Lower leg skin (tissue), 4 donors: Measurements from ENCODE around the gene ASB13. TPM values are rescaled to one million over a fixed set of nuclear protein-coding genes. Genes with fewer than 3 reads are reported as not detected.
"Not testable (repeated sequence)": the region's sequence is repeated elsewhere in the genome, so short reads cannot be mapped to it uniquely, and the experiment has no call there.

Experiments
- DNase-seq, 2 donors: peaks; one replicate each; pipeline ENCODE4 v3.0.0-alpha.2; 2019; ENCODE audit warnings: low spot score in 2 of 2
- H3K4me3 ChIP-seq: fragments of 200-600 bp; sonication (generic); 2 replicates; pipeline ENCODE4 v1.5.1; 2017; ENCODE audit warnings: mild to moderate bottlenecking, low read depth; ENCODE audit not compliant: poor library complexity, severe bottlenecking
- CTCF ChIP-seq, 3 donors: fragments of 450-650 bp; IDR thresholded peaks; one replicate each; pipeline ENCODE4 v1.5.1; 2016; ENCODE audit warnings: antibody characterized with exemption in 3 of 3, mild to moderate bottlenecking in 3 of 3, moderate library complexity in 2 of 3
- POLR2A ChIP-seq, 2 donors: fragments of 450-650 bp; IDR thresholded peaks; one replicate each; pipeline ENCODE4 v1.6.1; 2016 to 2017; ENCODE audit warnings: antibody characterized with exemption in 2 of 2, mild to moderate bottlenecking in 1 of 2, moderate library complexity in 1 of 2
- WGBS, 2 donors: methylation state at CpG; one replicate each; pipeline ENCODE4 v1.1.5; 2018; 5-methylcytosine and 5-hydroxymethylcytosine counted together
- intact Hi-C: fragments of 100-400 bp; cut with DNase I; formaldehyde crosslinking; loops from one replicate; pipeline ENCODE4 v1.15.0; 2023; ENCODE audit warnings: low total_unique reads
- total RNA-seq, 4 donors: library from RNA; depleted of rRNA; stranded (reverse); fragments of >200 nt; gene quantifications; one replicate each; pipeline ENCODE4 v1.1.0, GENCODE V29; 2016

The ASB13 gene
- total RNA-seq, 4 donors from 2014 or later: 9.9 to 28.5 (median 18.4) TPM

- intact Hi-C loops: loop anchor here (2.0 kb wide), 1 partner anchor 190 kb away; no protein-coding TSS in a partner anchor
- DNase-seq: no peak
- TF ChIP-seq POLR2A (IDR thresholded peaks at IDR 0.05) (no peak), CTCF (IDR thresholded peaks at IDR 0.05) (no peak)
- 87 to 88% methylated on average over 17 to 24 of the region's 24 CpGs for WGBS, 2 donors
- no peak overlapping the region for H3K4me3 ChIP-seq
These were observed 41.7 kb downstream of the ASB13 start for GRCh38 chr10:5624701-5625100.

GRCh38 chr10:5623081-5623748 lies 43.2 kb downstream of the ASB13 start:
- peak; percentile 75 to 97 for DNase-seq
- peak in 1 of 3 donors; percentile 85 for TF ChIP-seq CTCF (IDR thresholded peaks at IDR 0.05)
- no peak for TF ChIP-seq POLR2A (IDR thresholded peaks at IDR 0.05)
- intact Hi-C loops: no loop called here
- no peak overlapping the region for H3K4me3 ChIP-seq
- WGBS, 2 donors: 13 to 37% methylated on average over 6 to 16 of the region's 19 CpGs

DNA sequence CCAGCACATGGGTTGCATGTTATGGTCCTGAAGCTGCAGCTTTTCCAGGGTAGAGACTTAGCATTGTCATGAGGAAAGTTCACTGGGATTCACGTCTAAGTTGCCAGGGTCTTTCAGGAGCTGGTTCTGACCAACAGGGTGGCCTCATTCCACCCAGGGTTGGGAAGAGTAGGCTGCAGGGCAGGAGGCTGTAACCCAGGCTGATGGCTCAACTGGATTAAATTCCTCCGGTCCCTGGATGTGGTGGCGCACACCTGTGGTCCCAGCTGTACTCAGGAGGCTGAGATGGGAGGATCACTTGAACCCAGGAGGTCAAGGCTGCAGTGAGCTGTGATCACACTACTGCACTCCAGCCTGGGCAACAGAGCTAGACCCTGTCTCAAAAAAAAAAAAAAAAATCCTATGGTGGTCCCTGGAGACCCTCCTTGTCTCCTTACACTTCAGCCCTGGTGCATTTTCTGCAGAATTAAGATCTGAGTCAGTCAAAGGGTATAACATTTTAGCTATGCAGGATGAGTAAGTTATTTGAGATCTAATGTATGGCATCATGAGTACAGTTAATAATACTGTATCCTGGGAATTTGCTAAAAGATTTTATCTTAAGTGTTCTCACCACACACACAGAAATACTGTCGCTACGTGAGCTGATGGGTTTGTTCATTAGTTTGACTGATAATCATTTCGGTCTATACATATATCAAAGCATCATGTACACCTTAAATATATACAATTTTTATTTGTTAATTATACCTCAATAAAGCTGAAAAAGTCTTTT lies 44.0 kb downstream of the ASB13 start:
- TF ChIP-seq CTCF (IDR thresholded peaks at IDR 0.05) (no peak), POLR2A (IDR thresholded peaks at IDR 0.05) (no peak)
- 82 to 89% methylated on average over 6 of the region's 6 CpGs for WGBS, 2 donors
- intact Hi-C loops: no loop called here
- H3K4me3 ChIP-seq: no peak overlapping the region
- DNase-seq: no peak

GRCh38 chr10:5621371-5621770 lies 45.0 kb downstream of the ASB13 start:
- H3K4me3 ChIP-seq, intact Hi-C loops, DNase-seq: not testable (repeated sequence)
- 80 to 96% methylated on average over 6 of the region's 6 CpGs for WGBS, 2 donors

DNA sequence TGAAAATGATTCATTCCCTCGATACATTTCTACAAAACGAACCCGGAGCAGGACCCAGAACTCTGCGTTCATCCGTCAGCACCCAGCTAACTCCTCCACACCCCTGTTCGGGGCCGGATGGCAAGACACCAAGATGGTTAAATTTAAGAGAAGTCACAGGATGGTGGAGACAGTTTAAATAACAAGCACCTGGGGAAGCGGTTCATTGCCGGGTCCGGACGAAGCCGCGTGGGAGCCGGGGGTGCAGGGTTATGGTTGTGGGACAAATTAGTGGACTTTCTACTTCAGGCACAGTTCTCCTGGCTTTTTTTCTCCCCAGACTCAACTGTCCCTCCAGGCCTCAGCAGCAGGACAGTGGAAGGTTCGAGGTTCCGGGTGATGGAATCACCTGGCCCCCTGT lies 45.4 kb downstream of the ASB13 start:
- no peak overlapping the region for H3K4me3 ChIP-seq
- intact Hi-C loops: no loop called here
- WGBS, 2 donors: 78 to 89% methylated on average over 16 of the region's 16 CpGs
- TF ChIP-seq CTCF (IDR thresholded peaks at IDR 0.05): no peak
- TF ChIP-seq POLR2A (IDR thresholded peaks at IDR 0.05): no peak
- no peak for DNase-seq

GRCh38 chr10:5620223-5620721 lies 46.1 kb downstream of the ASB13 start:
- WGBS, 2 donors: 87 to 88% methylated on average over 10 to 11 of the region's 11 CpGs
- TF ChIP-seq CTCF (IDR thresholded peaks at IDR 0.05) (no peak), POLR2A (IDR thresholded peaks at IDR 0.05) (no peak)
- intact Hi-C loops: no loop called here
- H3K4me3 ChIP-seq: no peak overlapping the region
- DNase-seq: no peak
